WI38 (cell line): Measurements from ENCODE around the gene TLR1.
"Not testable (repeated sequence)": the region's sequence is repeated elsewhere in the genome, so short reads cannot be mapped to it uniquely, and the experiment has no call there.

ENCODE experiments used
- H3K4me3 ChIP-seq: 2 replicates; pipeline ENCODE4 v1.5.1; 2011; ENCODE audit warnings: low read depth, mild to moderate bottlenecking, control low read depth, low read length
- CTCF ChIP-seq: IDR thresholded peaks from 2 replicates; pipeline ENCODE4 v1.5.1; 2012; ENCODE audit warnings: low read depth, mild to moderate bottlenecking, control low read depth, low read length

TLR1 gene

DNA sequence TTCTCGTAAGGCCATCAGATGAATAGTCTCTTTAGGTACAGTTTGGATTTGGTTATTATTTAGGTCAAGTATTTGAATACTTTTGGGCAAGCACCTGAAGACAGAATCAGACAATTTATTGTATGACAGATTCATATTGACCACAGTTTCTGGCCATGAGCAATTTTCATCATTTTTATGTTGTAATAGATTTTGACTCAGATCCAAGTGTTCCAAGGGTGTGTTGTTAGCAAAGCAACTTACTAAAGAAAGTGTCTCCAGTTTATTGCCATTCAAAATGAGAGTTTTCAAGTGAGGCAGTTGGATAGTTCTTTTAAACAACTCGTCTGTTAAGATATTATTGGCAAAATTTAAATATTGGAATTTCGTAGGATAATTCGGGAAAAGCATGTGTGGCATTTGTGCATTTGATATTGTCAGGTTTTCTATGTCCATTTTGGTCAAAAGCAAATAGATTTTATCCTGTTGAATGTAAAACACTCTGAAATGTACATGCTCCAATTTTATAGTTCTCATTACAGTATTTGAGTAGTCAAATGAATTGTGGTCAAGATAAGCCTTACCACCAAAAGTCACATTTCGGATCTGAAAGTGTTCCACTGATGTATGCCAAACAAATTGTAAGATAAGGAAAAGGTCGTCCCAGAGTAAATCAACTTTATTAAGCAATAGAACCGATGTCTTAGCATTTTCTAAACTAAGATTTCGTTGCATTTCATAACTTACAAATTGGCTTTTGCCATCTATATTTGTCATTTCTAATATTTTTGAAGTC lies 30.2 kb downstream of the TLR1 start:
- no peak for TF ChIP-seq CTCF
- no peak overlapping the region for H3K4me3 ChIP-seq

GRCh38 chr4:38770281-38770680 lies 34.3 kb downstream of the TLR1 start:
- H3K4me3 ChIP-seq, result not testable (repeated sequence)

DNA sequence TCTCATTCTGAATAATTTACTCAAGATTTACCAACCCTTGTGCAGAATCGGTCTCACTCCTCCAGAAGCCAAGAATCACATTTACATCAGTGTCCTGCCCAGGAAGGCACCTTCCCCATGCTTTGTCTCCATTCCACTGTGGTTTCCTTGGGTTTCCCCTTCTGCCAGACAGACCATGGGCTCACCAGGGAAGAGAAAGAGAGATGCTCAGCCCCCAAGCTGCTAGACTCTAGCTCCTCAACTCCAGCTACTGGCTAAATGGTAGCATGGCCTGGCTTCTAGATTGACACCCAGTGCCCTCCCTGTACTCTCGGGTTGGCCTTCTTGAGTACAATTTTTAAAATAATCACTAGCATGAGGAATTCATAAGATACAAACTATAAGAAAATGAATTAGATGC lies 34.7 kb downstream of the TLR1 start:
- H3K4me3 ChIP-seq, result no peak overlapping the region
- no peak for TF ChIP-seq CTCF

DNA sequence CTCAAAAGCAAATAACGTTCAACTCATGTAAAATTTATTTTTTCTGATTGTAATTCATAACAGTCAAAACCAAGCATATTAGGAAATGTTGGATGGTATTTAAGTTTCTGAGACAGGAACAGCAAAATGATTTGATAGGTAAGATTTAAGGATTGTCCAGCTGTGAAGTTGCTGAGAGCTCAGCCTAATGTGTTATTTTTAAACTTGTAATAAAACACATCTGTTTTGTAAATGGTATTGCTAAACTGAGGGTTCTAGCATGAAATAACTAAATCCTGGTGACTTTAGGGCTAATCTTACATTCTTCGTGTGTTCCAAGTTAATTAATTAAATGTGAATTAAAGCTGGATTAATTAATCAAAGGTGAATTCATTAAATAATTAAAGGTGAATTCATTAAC lies 35.1 kb downstream of the TLR1 start:
- TF ChIP-seq CTCF, result no peak

DNA sequence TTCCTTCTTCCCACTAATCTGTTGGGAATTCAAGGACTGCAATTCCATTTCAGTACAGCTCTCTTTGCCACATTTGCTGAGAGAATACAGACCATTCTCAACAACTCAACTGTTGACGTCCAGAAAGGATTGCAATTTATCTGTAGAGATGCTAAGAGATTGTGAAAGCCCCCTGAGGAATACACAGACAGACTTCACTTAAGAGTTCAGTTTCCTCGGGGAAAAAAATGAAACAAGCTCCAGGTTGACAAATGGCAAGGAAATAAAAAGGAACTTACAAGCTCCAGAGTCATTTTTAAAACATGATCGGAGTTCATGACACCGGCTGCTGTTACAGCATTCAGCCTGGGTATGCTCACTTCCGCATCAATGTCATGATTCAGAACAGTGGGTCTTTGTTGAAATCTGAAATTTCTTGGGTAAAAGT lies 35.6 kb downstream of the TLR1 start:
- TF ChIP-seq CTCF, result no peak
- no peak overlapping the region for H3K4me3 ChIP-seq

More for the DNA sequence above, 35.1 kb downstream of the TLR1 start:
- H3K4me3 ChIP-seq, result no peak overlapping the region

DNA sequence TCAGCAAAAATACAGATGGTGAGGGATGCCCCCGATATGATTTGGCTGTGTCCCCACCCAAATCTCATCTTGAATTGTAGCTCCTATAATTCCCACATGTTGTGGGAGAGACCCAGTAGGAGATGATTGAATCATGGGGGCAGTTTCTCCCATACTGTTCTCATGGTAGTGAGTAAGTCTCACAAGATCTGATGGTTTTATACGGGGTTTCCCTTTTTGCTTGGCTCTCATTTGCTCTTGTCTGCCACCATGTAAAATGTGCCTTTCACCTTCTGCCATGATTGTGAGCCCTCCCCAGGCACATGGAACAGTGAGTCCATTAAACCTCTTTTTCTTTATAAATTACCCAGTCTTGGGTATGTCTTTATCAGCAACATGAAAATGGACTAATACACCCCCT lies 37.7 kb downstream of the TLR1 start:
- H3K4me3 ChIP-seq, result not testable (repeated sequence)

DNA sequence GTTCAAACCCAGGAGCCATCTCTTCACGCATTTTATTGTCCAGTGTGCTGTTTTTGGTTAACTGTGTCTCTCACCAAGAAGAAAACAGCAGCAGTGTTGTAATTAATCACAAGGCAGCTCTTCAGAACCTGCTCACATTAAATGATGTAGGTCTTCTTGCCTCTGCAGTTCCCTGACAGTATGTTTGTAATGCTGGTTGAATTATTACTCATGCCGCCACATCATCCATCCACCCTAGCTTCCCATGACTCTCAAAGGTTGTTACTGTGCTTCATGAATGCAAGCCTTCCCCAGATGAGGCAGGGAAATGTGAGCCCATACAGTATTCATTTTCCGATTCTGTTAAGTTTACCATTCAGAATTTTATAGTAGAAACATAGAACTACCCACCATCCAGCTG lies 39.2 kb downstream of the TLR1 start:
- TF ChIP-seq CTCF, result no peak
- no peak overlapping the region for H3K4me3 ChIP-seq

DNA sequence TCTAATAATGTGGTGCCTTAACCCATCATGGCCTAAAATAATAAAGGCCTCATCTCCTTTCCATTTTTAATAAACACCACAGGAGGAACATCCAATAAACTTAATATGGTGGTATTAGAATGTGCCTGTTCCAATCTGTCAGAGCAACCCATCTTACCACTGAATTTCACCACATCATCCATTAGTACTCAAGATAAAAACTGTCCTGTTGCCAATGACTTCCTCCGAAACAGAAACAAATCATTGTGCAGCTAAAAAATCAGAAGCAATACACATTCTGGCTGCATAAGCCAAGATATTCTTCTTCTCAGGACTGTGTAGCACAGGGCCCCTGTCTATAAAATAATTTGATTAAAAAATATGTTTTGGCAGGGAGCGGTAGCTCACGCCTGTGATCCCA lies 40.3 kb downstream of the TLR1 start:
- TF ChIP-seq CTCF, result no peak
- H3K4me3 ChIP-seq, result no peak overlapping the region
